ENCODE data around the gene KIF5C. TPM values are rescaled to one million over a fixed set of nuclear protein-coding genes. Genes with fewer than 3 reads are reported as not detected.

The KIF5C gene
- total RNA-seq, 1 experiment from 2014 or later = 0.13 TPM

DNA sequence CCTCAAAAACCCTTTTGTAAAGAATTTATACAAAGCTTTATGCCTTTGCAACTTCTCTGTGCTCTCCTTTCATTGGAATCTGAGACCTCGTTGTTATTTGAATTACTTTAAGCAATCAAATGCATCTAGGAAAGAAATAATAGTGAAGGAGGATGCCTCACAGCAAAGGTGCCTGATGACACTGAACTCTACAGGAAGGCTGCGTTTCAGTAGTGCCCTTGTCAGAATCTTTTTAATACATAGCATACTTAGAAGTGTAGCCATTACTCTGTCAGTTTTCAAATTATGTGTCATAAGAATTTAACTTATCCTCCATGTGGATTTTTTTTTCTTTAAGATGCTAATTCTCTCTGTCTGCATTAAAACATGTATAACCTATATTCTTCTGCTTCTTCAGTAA, 153.9 kb downstream of the KIF5C start:
- H3K9me3 ChIP-seq = no peaks in the 10 kb centered on the region
- DNase-seq = no peak

DNA sequence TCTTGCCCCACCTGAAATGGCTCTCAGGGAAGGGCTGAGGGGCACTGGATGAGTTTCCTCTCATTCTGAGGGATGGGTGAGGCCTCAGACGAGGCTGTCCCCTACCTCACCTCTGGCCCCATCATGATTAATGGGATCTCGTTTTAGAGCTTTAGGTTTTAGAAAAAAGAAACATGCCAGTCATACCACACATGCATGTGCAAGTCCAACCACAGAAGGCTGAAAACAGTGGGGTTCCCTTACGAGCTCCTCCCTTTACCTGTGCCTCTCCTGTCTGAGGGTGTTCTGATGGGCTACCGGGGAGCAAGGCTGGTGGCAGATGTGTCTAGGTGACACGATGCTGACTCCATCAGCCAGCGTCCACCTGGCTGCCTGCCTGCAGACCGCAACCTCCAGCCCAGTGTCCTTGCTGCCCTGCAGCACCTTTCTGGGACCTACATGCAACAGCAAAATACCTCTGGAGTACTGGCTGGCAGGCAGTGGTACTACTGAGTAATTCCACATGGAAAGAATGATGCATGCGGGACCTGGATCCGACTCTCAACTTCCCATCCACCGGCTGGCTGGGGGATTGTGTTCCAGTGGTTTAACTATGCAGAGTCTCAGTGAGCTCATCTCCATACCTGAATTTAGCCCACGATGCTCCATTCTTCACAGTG, 154.4 kb downstream of the KIF5C start:
- DNase-seq = no peak
- Histone ChIP-seq H3K27me3 (peaks cover 9% of the 10 kb centered on the region), H3K4me3 (no peak overlapping the region), H3K9me3 (no peaks in the 10 kb centered on the region), H3K36me3 (no peaks in the 10 kb centered on the region)

More for the DNA sequence above, 153.9 kb downstream of the KIF5C start:
- Histone ChIP-seq H3K27me3 (peaks cover 9% of the 10 kb centered on the region), H3K4me3 (no peak overlapping the region), H3K36me3 (no peaks in the 10 kb centered on the region)

GRCh38 chr2:149031396-149031795, 156.4 kb downstream of the KIF5C start:
- no peak overlapping the region for H3K4me3 ChIP-seq
- no peak for DNase-seq
- no peaks in the 10 kb centered on the region for H3K9me3 ChIP-seq
- H3K36me3 ChIP-seq = no peaks in the 10 kb centered on the region
- 0 out of 2 replicates have a peak, but pooled peaks cover 6% of the 10 kb centered on the region for H3K27me3 ChIP-seq

DNA sequence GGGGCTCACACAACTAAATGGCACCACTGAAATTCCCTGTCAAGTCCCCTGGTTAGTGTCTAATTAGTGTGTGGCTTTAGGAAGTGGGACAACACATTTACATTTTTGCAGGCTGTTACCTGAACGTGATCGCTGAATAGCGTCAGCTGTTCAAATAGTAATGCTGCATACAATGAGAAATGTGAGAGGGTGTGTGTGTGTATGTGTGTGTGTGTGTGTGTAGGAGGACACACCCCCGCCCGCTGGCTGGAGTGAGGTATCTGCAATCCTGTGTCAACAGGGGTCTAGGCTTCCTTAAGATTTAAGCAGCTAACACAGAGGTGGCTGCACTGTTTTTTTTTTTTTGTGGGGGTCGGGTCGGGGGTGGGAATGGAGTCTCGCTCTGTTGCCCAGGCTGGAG, 158.7 kb downstream of the KIF5C start:
- no peaks in the 10 kb centered on the region for H3K36me3 ChIP-seq
- H3K4me3 ChIP-seq = no peak overlapping the region
- H3K27me3 ChIP-seq = no peaks in the 10 kb centered on the region
- H3K9me3 ChIP-seq = no peaks in the 10 kb centered on the region
- no peak for DNase-seq

DNA sequence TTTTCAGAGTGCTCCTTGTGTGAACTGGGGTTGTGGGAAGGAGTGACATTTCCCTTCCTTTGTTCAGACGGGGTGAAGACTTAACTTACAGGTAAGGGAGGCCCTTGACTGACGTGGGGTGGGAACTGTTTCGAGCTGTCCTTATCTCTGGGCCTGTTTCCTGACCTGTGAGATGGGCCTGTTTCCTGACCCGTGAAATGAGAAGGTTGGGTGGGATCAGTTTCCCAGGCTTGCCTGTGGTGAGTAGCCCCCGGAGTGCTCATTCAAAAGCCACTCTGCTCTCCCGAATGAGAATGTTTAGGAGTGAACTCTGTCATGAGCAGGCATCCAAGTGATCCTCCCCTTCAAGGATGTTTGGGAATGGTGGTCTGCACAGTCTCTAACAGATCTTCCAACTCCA, 159.4 kb downstream of the KIF5C start:
- no peaks in the 10 kb centered on the region for H3K27me3 ChIP-seq
- H3K36me3 ChIP-seq = no peaks in the 10 kb centered on the region
- no peaks in the 10 kb centered on the region for H3K9me3 ChIP-seq
- no peak overlapping the region for H3K4me3 ChIP-seq
- DNase-seq = no peak

DNA sequence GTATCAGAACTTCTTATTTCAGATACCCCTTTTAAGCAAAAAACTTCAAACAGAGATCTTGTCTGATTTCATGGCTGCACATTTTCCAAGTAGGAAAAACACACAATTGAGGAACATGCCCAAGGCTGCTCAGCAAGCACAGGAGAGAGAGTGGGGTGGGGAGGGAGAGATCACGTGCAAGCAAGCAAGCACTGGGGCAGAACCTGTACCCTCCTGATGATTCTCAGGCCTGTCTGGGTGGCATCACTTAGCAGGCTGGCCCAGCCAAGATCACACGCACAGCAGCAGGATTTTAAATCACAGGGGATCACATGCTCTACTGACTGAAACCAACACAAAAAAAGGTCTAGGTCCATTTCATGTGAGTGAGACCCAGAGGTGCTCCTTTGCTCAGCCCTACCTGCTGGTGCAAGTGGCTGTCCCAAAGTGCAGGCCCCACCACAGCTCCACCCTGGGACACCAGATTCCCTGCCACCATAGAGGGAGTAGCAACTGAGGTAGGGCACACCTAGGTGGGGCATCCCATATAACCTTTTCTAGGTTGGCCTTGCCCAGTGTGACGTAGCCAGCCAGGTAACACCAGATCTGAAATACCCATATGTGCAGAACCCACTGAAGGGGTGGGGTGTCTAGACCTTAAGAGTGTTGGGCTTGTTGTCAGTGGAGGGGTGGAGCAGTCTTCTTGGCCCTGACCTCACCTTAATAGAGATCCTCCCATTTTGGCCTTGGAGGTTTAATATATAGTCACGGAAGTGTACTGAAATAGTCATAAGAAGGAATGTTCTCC, 161.7 kb downstream of the KIF5C start:
- Histone ChIP-seq H3K36me3 (no peaks in the 10 kb centered on the region), H3K27me3 (no peaks in the 10 kb centered on the region), H3K9me3 (no peaks in the 10 kb centered on the region), H3K4me3 (no peak overlapping the region)
- DNase-seq = no peak

DNA sequence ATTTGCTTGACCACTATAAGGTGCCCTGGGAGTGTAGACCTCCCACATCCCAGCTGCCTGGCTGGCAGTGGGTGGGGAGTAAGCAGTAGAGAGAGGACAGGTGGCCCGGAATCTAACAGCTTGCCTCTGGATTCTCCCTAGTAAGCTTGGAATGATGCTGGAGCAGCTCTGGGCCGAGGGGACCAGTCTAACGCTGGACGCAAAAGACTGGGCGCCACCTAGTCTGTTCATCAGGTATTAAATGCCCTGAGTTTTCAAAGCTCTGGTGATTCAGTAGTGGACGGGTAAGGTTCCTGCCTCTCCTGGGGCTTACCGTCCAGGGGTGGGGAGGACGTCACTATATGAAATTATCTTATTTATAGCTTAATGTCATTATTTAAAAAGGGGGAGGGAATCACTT, 162.8 kb downstream of the KIF5C start:
- Histone ChIP-seq H3K36me3 (no peaks in the 10 kb centered on the region), H3K27me3 (no peaks in the 10 kb centered on the region), H3K4me3 (no peak overlapping the region), H3K9me3 (no peaks in the 10 kb centered on the region)
- no peak for DNase-seq

GRCh38 chr2:149038442-149039212, 163.6 kb downstream of the KIF5C start, which contains the start of gene LYPD6B:
Gene LYPD6B (plus strand): TSS chr2:149038699. CDS start chr2:149130949, 92,250 bp downstream.
- Histone ChIP-seq H3K4me3 (peak within 1 kb of the TSS; percentile 22), H3K27me3 (no peaks in the 10 kb centered on the region), H3K9me3 (no peaks in the 10 kb centered on the region), H3K36me3 (no peaks in the 10 kb centered on the region)
- DNase-seq = peak; percentile 17

- Histone ChIP-seq H3K4me3 (no peak overlapping the region), H3K9me3 (no peaks in the 10 kb centered on the region), H3K27me3 (no peaks in the 10 kb centered on the region), H3K36me3 (no peaks in the 10 kb centered on the region)
- DNase-seq = no peak
These were observed 164.2 kb downstream of the KIF5C start for GRCh38 chr2:149039213-149039724.

GRCh38 chr2:149040451-149040850, 165.4 kb downstream of the KIF5C start:
- no peaks in the 10 kb centered on the region for H3K9me3 ChIP-seq
- no peak overlapping the region for H3K4me3 ChIP-seq
- no peak for DNase-seq
- no peaks in the 10 kb centered on the region for H3K27me3 ChIP-seq
- no peaks in the 10 kb centered on the region for H3K36me3 ChIP-seq

DNA sequence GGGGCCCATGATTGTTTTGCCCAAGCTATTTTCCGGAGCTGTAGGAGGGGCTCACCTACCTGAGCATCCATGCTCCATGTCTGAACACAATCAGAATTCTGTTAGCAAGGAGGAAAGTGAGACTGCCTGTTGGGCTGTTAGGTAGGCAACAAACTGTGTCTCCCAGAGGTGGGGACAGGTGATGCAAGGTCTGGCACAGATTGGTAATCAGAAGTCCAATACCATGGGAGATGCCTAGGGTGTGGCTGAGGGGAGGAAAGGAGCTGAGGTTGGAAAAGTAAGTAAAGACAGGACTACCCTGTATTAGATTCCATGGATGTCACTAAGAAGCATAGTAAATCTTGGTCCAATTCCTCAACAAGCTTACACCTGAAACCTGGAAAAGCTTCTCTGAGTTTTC, 166.5 kb downstream of the KIF5C start:
- no peak for DNase-seq
- H3K4me3 ChIP-seq = no peak overlapping the region
- H3K9me3 ChIP-seq = peaks cover 3% of the 10 kb centered on the region; the same call in 1 of the 2 replicates
- H3K36me3 ChIP-seq = no peaks in the 10 kb centered on the region
- no peaks in the 10 kb centered on the region for H3K27me3 ChIP-seq

- Histone ChIP-seq H3K36me3 (no peaks in the 10 kb centered on the region), H3K4me3 (no peak overlapping the region), H3K9me3 (peaks cover 7% of the 10 kb centered on the region), H3K27me3 (no peaks in the 10 kb centered on the region)
- no peak for DNase-seq
These were observed 167.9 kb downstream of the KIF5C start for GRCh38 chr2:149042881-149043280.

- Histone ChIP-seq H3K27me3 (no peaks in the 10 kb centered on the region), H3K9me3 (peaks cover 7% of the 10 kb centered on the region), H3K4me3 (no peak overlapping the region), H3K36me3 (no peaks in the 10 kb centered on the region)
- DNase-seq = no peak
These were observed 169.5 kb downstream of the KIF5C start for GRCh38 chr2:149044500-149044899.

- Histone ChIP-seq H3K9me3 (peaks cover 7% of the 10 kb centered on the region), H3K4me3 (no peak overlapping the region), H3K27me3 (no peaks in the 10 kb centered on the region), H3K36me3 (no peaks in the 10 kb centered on the region)
- DNase-seq = no peak
These were observed 172.1 kb downstream of the KIF5C start for GRCh38 chr2:149047118-149047517.

DNA sequence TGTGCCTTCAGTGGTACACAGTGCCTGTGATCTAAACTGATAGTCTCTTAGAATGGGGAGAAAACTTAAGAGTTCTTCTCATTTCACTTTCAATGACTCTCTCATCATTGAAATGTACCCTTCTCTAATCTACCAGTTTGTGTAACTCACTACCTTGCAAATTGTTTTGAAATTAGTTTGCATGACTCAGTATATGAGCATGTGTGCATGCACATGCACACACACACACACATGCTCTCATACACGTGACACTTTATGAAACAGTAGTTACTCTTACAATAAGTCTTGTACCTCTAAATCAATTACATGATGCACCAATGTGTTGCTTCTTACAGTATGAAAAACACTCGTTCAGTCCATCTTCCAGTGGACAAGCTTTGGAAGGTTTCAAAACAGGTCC, 174.1 kb downstream of the KIF5C start:
- no peaks in the 10 kb centered on the region for H3K27me3 ChIP-seq
- H3K36me3 ChIP-seq = no peaks in the 10 kb centered on the region
- no peak for DNase-seq
- peaks cover 7% of the 10 kb centered on the region for H3K9me3 ChIP-seq
- H3K4me3 ChIP-seq = no peak overlapping the region

- no peaks in the 10 kb centered on the region for H3K36me3 ChIP-seq
- H3K9me3 ChIP-seq = peaks cover 7% of the 10 kb centered on the region
- H3K4me3 ChIP-seq = no peak overlapping the region
- DNase-seq = no peak
- H3K27me3 ChIP-seq = no peaks in the 10 kb centered on the region
These were observed 175.2 kb downstream of the KIF5C start for GRCh38 chr2:149050188-149050587.

- Histone ChIP-seq H3K9me3 (no peaks in the 10 kb centered on the region), H3K27me3 (no peaks in the 10 kb centered on the region), H3K36me3 (no peaks in the 10 kb centered on the region), H3K4me3 (no peak overlapping the region)
- DNase-seq = no peak
These were observed 180.7 kb downstream of the KIF5C start for GRCh38 chr2:149055751-149056150.

Measured in MG63 (cell line).